Hematopoietic multipotent progenitor cell treated with erythropoietin and hydrocortisone succinate and interleukin-3 and kit ligand, for 6 days (in vitro differentiated cells): ENCODE data around the gene ALPP.
"Not testable (repeated sequence)": the region's sequence is repeated elsewhere in the genome, so short reads cannot be mapped to it uniquely, and the experiment has no call there.

Source experiments
- DNase-seq: peaks from one replicate; pipeline ENCODE4 v3.0.0-alpha.2; 2015

The ALPP gene

GRCh38 chr2:232364806-232365594, 13.6 kb upstream of the ALPP start:
- not testable (repeated sequence) for DNase-seq

- peak; percentile 63 for DNase-seq
These were observed 12.8 kb upstream of the ALPP start for GRCh38 chr2:232365621-232366321.

GRCh38 chr2:232366461-232366860, 12.1 kb upstream of the ALPP start:
- not testable (repeated sequence) for DNase-seq

GRCh38 chr2:232367016-232367415, 11.5 kb upstream of the ALPP start:
- DNase-seq: no peak

GRCh38 chr2:232367591-232368233, 10.8 kb upstream of the ALPP start:
- no peak for DNase-seq

- no peak for DNase-seq
These were observed 10.2 kb upstream of the ALPP start for GRCh38 chr2:232368311-232368731.

- DNase-seq: no peak
These were observed 9.2 kb upstream of the ALPP start for GRCh38 chr2:232369126-232369951.

GRCh38 chr2:232370007-232370406, 8.5 kb upstream of the ALPP start:
- DNase-seq: not testable (repeated sequence)

GRCh38 chr2:232372231-232373208, 6.0 kb upstream of the ALPP start:
- no peak for DNase-seq

GRCh38 chr2:232374356-232374755, 4.2 kb upstream of the ALPP start:
- no peak for DNase-seq

GRCh38 chr2:232375164-232375563, 3.4 kb upstream of the ALPP start:
- no peak for DNase-seq

- DNase-seq: no peak
These were observed 2.3 kb upstream of the ALPP start for GRCh38 chr2:232376260-232376659.

- no peak for DNase-seq
These were observed 1.8 kb upstream of the ALPP start for GRCh38 chr2:232376713-232377112.

GRCh38 chr2:232377319-232377718, 1.2 kb upstream of the ALPP start:
- no peak for DNase-seq

- DNase-seq: no peak
These were observed 463 bp upstream of the ALPP start for GRCh38 chr2:232377841-232378734.

- not testable (repeated sequence) for DNase-seq
These were observed 1.3 kb downstream of the ALPP start for GRCh38 chr2:232379610-232380590.

GRCh38 chr2:232381204-232382031, 2.9 kb downstream of the ALPP start:
- not testable (repeated sequence) for DNase-seq
